ENCODE measurements around the gene HYKK. TPM values are rescaled to one million over a fixed set of nuclear protein-coding genes. Genes with fewer than 3 reads are reported as not detected.
A peak's percentile ranks its signal among the peaks of the same experiment; 100 is the strongest.

HYKK gene
- total and polyA plus RNA-seq, 10 of the 15 experiments (the other 5 are each of a cell fraction or from before 2014, with no cell fraction given), result 0.15 to 0.98 (median 0.49) TPM

DNA sequence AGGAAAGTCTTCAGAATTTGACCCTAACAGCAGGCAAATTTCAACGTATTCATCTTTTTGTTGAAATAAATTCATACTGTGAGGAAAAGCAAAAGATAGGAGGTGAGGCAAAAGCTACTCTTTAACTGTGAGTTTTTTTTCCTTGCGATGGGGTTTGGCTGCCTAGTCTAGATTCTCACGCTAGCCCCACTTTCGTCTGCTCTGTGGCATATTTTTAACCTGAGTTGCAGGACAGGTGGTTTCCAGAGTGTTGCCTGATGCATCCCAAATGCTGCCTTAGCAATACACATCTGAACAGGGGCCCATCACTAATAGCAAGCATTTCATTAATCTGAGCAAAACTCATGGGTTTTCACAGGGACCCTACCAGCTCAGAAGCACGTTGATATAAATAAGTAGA lies 44.5 kb downstream of the HYKK start:
- H3K36me3 ChIP-seq (ENCODE audit: control insufficient read depth in 2 of 2, insufficient read depth in 2 of 2, low read length in 1 of 2), result peaks cover 3 to 21% of the 10 kb centered on the region in 2 experiments
- SMC1A ChIA-PET (ENCODE audit: uncharacterized antibody, unreplicated experiment), result interaction anchor here (1.4 to 2.1 kb wide), 3 partner anchors 11 to 16 kb away, joined by 4 to 11 read pairs (median 4); partner anchors contain the start of genes CHRNA5 and PSMA4
- CTCF ChIA-PET, result interaction anchor here (1.0 to 1.1 kb wide), 2 partner anchors 10 to 186 kb away, joined by 3 read pairs; no protein-coding TSS in a partner anchor
- TF ChIP-seq SMAD1 (IDR thresholded peaks at IDR 0.05; ENCODE audit: low read depth, partially characterized antibody) (no peak), EGR1 (IDR thresholded peaks at IDR 0.05; ENCODE audit: borderline replicate concordance in 1 of 2, low read depth in 2 of 2, low read length in 2 of 2) (no peak), ATF2 (IDR thresholded peaks at IDR 0.05; ENCODE audit: low read length) (no peak), CREM (IDR thresholded peaks at IDR 0.05; ENCODE audit: low read depth) (peak; percentile 20; the same call in 1 of the 2 replicates), CHD4 (IDR thresholded peaks at IDR 0.05) (no peak), RUNX3 (IDR thresholded peaks at IDR 0.05; ENCODE audit: low read length) (peak; percentile 32), NFYB (IDR thresholded peaks at IDR 0.05; ENCODE audit: insufficient read depth, low read depth, low read length) (no peak), PBX3 (IDR thresholded peaks at IDR 0.05; ENCODE audit: insufficient replicate concordance, low read depth, low read length) (no peak), SREBF1 (IDR thresholded peaks at IDR 0.05; ENCODE audit: low read length) (no peak), CBX5 (IDR thresholded peaks at IDR 0.05; ENCODE audit: low read depth) (no peak)
- in situ Hi-C loops (cut with MboI), result no loop called here
- no peaks in the 10 kb centered on the region for H4K20me1 ChIP-seq (ENCODE audit: control insufficient read depth, insufficient read depth)
- intact Hi-C loops (cut with micrococcal nuclease; ENCODE audit: unreplicated experiment), result no loop called here
- no peak overlapping the region for H3K4me2 ChIP-seq (ENCODE audit: control insufficient read depth, insufficient read depth)
- FAIRE-seq (no peak), ATAC-seq (peak; percentile 71), DNase-seq (ENCODE audit: low read depth, low spot score) (no peak)
- H3K4me3 ChIP-seq, result no peak overlapping the region
- peaks cover 6% of the 10 kb centered on the region for H3K4me1 ChIP-seq (ENCODE audit: control insufficient read depth, insufficient read depth, low read length)
- WGBS (ENCODE audit: insufficient coverage, insufficient replicate concordance, low lambda C conversion rate, missing lambda C conversion rate), result 54% methylated on average over 5 of the region's 5 CpGs
- no peak overlapping the region for H3K9ac ChIP-seq (ENCODE audit: control insufficient read depth, insufficient read depth, low read length)
- POLR2A ChIA-PET, result interaction anchor here (0.9 to 1.7 kb wide), 3 partner anchors 10 to 15 kb away, joined by 3 to 5 read pairs (median 4); partner anchors contain the start of gene PSMA4
- H3K9me3 ChIP-seq (replicated peaks; ENCODE audit: control insufficient read depth, insufficient read depth, low read length), result no peaks in the 10 kb centered on the region
- H3K27ac ChIP-seq (ENCODE audit: control insufficient read depth, insufficient read depth), result peak overlapping the region; percentile 72
- no peak overlapping the region for H2AFZ ChIP-seq (ENCODE audit: control insufficient read depth, low read depth, low read length)
- RAD21 ChIA-PET (ENCODE audit: unreplicated experiment), result interaction anchor here (1.4 kb wide), 1 partner anchor 17 kb away, joined by 5 read pairs; no protein-coding TSS in a partner anchor
- no TSS peak for BruUV-seq (replicated peaks)
- H3K79me2 ChIP-seq (ENCODE audit: control insufficient read depth, insufficient read depth, low read length), result no peaks in the 10 kb centered on the region
- no peaks in the 10 kb centered on the region for H3K27me3 ChIP-seq (replicated peaks in 1 of 2; ENCODE audit: control insufficient read depth in 2 of 2, insufficient read depth in 2 of 2, low read length in 1 of 2)

Measured in GM12878 (cell line).